ENCODE results near the gene S100A6.
"Not testable (repeated sequence)": the region's sequence is repeated elsewhere in the genome, so short reads cannot be mapped to it uniquely, and the experiment has no call there.

S100A6 gene

DNA sequence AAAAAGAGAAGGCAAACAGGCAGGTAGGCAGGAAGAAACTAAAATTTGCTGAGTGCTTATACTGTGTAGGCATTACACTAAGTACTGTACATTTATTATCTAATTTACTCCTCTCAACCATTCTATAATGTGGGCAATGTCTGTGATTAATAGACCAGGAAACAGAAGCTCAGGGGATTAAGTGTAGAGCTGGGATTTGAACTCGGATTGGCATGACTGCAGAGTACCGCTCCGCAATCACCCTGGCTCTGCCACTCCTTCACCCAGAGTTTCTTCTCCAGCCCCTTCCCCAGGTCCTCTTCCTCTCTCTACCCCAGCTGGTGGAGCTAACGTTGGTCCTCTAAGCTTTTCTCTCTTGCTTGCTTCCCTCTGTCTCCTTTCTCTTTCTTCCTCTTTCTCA, 41.3 kb upstream of the S100A6 start:
- DNase-seq (ENCODE audit: low spot score), result no peak
- TF ChIP-seq, protein P1, sequence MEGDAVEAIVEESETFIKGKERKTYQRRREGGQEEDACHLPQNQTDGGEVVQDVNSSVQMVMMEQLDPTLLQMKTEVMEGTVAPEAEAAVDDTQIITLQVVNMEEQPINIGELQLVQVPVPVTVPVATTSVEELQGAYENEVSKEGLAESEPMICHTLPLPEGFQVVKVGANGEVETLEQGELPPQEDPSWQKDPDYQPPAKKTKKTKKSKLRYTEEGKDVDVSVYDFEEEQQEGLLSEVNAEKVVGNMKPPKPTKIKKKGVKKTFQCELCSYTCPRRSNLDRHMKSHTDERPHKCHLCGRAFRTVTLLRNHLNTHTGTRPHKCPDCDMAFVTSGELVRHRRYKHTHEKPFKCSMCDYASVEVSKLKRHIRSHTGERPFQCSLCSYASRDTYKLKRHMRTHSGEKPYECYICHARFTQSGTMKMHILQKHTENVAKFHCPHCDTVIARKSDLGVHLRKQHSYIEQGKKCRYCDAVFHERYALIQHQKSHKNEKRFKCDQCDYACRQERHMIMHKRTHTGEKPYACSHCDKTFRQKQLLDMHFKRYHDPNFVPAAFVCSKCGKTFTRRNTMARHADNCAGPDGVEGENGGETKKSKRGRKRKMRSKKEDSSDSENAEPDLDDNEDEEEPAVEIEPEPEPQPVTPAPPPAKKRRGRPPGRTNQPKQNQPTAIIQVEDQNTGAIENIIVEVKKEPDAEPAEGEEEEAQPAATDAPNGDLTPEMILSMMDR (IDR thresholded peaks at IDR 0.05; ENCODE audit: extremely low read depth, missing control alignments), result no peak

GRCh38 chr1:153575497-153575896, 39.7 kb upstream of the S100A6 start:
- DNase-seq (ENCODE audit: low spot score), result not testable (repeated sequence)

DNA sequence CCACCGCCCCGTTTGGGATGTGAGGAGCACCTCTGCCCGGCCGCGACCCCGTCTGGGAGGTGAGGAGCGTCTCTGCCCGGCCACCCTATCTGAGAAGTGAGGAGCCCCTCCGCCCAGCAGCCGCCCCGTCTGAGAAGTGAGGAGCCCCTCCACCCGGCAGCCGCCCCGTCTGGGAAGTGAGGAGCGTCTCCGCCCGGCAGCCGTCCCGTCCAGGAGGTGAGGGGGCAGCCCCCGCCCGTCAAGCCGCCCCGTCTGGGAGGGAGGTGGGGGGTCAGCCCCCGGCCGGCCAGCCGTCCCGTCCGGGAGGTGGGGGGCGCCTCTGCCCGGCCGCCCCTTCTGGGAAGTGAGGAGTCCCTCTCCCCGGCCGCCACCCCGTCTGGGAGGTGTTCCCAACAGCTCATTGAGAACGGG, 39.3 kb upstream of the S100A6 start:
- not testable (repeated sequence) for DNase-seq (ENCODE audit: low spot score)

GRCh38 chr1:153573351-153573750, 37.6 kb upstream of the S100A6 start:
- TF ChIP-seq, protein P1 (IDR thresholded peaks at IDR 0.05; ENCODE audit: extremely low read depth, missing control alignments), result no peak

GRCh38 chr1:153572569-153573015, 36.8 kb upstream of the S100A6 start:
- peak; percentile 78 for DNase-seq (ENCODE audit: low spot score)
- TF ChIP-seq, protein P1 (IDR thresholded peaks at IDR 0.05; ENCODE audit: extremely low read depth, missing control alignments), result peak; percentile 89

More at GRCh38 chr1:153573351-153573750, 37.6 kb upstream of the S100A6 start:
- DNase-seq (ENCODE audit: low spot score), result no peak

DNA sequence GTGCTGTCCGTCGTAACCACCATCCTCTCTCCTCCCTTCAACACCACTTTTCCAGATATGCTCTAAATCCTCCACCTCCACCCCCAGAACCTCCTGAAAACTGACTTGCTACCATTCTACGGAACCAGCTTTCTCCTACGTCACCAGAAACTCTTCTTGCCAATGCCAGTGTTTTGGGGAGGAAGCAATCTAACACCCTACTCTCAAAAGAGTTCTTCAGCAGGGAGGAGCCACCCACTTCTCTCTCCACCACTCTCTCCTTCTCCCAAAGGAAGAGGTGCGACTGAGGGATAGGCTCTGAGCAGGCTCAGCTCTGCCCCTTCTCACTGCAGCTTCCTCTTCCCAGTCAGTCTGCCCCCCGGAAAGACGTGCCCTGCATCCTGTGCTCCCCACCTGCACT, 35.9 kb upstream of the S100A6 start:
- TF ChIP-seq, protein P1 (IDR thresholded peaks at IDR 0.05; ENCODE audit: extremely low read depth, missing control alignments), result no peak
- no peak for DNase-seq (ENCODE audit: low spot score)

GRCh38 chr1:153570874-153571273, 35.1 kb upstream of the S100A6 start:
- no peak for DNase-seq (ENCODE audit: low spot score)
- TF ChIP-seq, protein P1 (IDR thresholded peaks at IDR 0.05; ENCODE audit: extremely low read depth, missing control alignments), result no peak

GRCh38 chr1:153569465-153569864, 33.7 kb upstream of the S100A6 start:
- DNase-seq (ENCODE audit: low spot score), result no peak
- TF ChIP-seq, protein P1 (IDR thresholded peaks at IDR 0.05; ENCODE audit: extremely low read depth, missing control alignments), result no peak

Measured in GM20000 (cell line).